ENCODE measurements around the gene IFIT2. TPM values are rescaled to one million over a fixed set of nuclear protein-coding genes. Genes with fewer than 3 reads are reported as not detected.
"Not testable (repeated sequence)": the region's sequence is repeated elsewhere in the genome, so short reads cannot be mapped to it uniquely, and the experiment has no call there.

Gene IFIT2
- 10 to 100 TPM; 39.2 to 41.6 TPM for total RNA-seq

GRCh38 chr10:89301721-89302445 lies at the start of gene IFIT2:
IFIT2 (plus strand) TSS chr10:89302046; CDS start chr10:89302124, 78 bp downstream.
- ATAC-seq (peak; percentile 70), DNase-seq (peak; percentile 21)
- H3K4me1 Mint-ChIP-seq (ENCODE audit: low read depth): peaks cover 30% of the 10 kb centered on the region
- H3K9me3 Mint-ChIP-seq: peaks cover 11% of the 10 kb centered on the region
- TF ChIP-seq CTCF (IDR thresholded peaks at IDR 0.05): no peak
- CTCF ChIA-PET: interaction anchor here (0.6 to 2.0 kb wide), 8 partner anchors 31 to 127 kb away, joined by 3 to 13 read pairs (median 3); no protein-coding TSS in a partner anchor
- peaks cover 1% of the 10 kb centered on the region for H3K27me3 Mint-ChIP-seq
- H3K27ac Mint-ChIP-seq: peak within 1 kb of the TSS; percentile 89
- peak within 1 kb of the TSS; percentile 84 for H3K4me3 Mint-ChIP-seq
- peaks cover 20% of the 10 kb centered on the region for H3K36me3 Mint-ChIP-seq (ENCODE audit: low read depth)
- POLR2A ChIA-PET: interaction anchor here (0.6 to 1.5 kb wide), 5 partner anchors 26 to 1893 kb away, joined by 3 to 4 read pairs (median 3); partner anchors contain the start of gene IFIT3
- intact Hi-C loops (cut with micrococcal nuclease): no loop called here

GRCh38 chr10:89252225-89252585 lies 49.6 kb upstream of the IFIT2 start:
- peaks cover 7% of the 10 kb centered on the region for H3K27me3 Mint-ChIP-seq
- peaks cover 31% of the 10 kb centered on the region for H3K4me1 Mint-ChIP-seq (ENCODE audit: low read depth)
- TF ChIP-seq CTCF (IDR thresholded peaks at IDR 0.05): no peak
- peaks cover 23% of the 10 kb centered on the region for H3K9me3 Mint-ChIP-seq
- peak overlapping the region; percentile 25 for H3K27ac Mint-ChIP-seq
- POLR2A ChIA-PET: interaction anchor here (1.1 kb wide), 1 partner anchor 261 kb away, joined by 7 read pairs; the partner anchor contains the start of gene FAS
- no peak overlapping the region for H3K4me3 Mint-ChIP-seq
- DNase-seq (no peak), ATAC-seq (no peak)
- CTCF ChIA-PET: interaction anchor here (0.8 to 2.3 kb wide), 6 partner anchors 34 to 167 kb away, joined by 3 to 16 read pairs (median 4); partner anchors contain the start of gene IFIT1B
- peaks cover 19% of the 10 kb centered on the region for H3K36me3 Mint-ChIP-seq (ENCODE audit: low read depth)
- intact Hi-C loops (cut with micrococcal nuclease): loop anchor here (5.0 kb wide), 1 partner anchor 450 kb away; the partner anchor contains the start of gene KIF20B

DNA sequence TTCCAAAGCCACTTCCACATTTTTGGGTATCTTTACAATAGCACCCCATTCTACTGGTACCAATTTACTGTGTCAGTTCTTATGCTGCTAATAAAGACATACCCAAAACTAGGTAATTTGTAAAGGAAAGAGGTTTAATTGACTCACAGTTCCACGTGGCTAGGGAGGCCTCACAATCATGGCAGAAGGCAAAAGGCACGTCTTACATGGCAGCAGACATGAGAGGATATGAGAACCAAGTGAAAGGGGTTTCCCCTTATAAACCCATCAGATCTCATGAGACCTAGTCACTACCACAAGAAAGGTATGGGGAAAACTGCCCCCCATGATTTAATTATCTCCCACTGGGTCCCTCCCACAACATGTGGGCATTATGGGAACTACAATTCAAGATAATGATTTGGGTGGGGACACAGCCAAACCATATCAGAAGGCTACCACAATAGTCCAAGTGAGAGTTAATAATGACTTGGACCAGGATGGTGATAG lies 46.7 kb upstream of the IFIT2 start:
- CTCF ChIA-PET: interaction anchor here (1.2 to 1.9 kb wide), 2 partner anchors 114 to 226 kb away, joined by 7 read pairs; no protein-coding TSS in a partner anchor
- H3K9me3 Mint-ChIP-seq: peaks cover 23% of the 10 kb centered on the region
- peak overlapping the region; percentile 80 for H3K27ac Mint-ChIP-seq
- intact Hi-C loops (cut with micrococcal nuclease); ATAC-seq; POLR2A ChIA-PET; H3K4me3 Mint-ChIP-seq: not testable (repeated sequence)
- DNase-seq: peak; percentile 69
- peaks cover 12% of the 10 kb centered on the region for H3K27me3 Mint-ChIP-seq
- H3K36me3 Mint-ChIP-seq (ENCODE audit: low read depth): peaks cover 19% of the 10 kb centered on the region
- peaks cover 20% of the 10 kb centered on the region for H3K4me1 Mint-ChIP-seq (ENCODE audit: low read depth)

- ChIA-PET CTCF (interaction anchor here (0.7 to 1.9 kb wide), 4 partner anchors 18 to 226 kb away, joined by 3 to 7 read pairs (median 5); partner anchors contain the start of gene IFIT1), POLR2A (no interaction called here)
- peaks cover 19% of the 10 kb centered on the region for H3K36me3 Mint-ChIP-seq (ENCODE audit: low read depth)
- intact Hi-C loops (cut with micrococcal nuclease): no loop called here
- DNase-seq (no peak), ATAC-seq (no peak)
- peaks cover 17% of the 10 kb centered on the region for H3K4me1 Mint-ChIP-seq (ENCODE audit: low read depth)
- H3K27me3 Mint-ChIP-seq: peaks cover 12% of the 10 kb centered on the region
- H3K4me3 Mint-ChIP-seq: no peak overlapping the region
- no peak overlapping the region for H3K27ac Mint-ChIP-seq
- peaks cover 23% of the 10 kb centered on the region for H3K9me3 Mint-ChIP-seq
- TF ChIP-seq CTCF (IDR thresholded peaks at IDR 0.05): no peak
These were observed 46.1 kb upstream of the IFIT2 start for GRCh38 chr10:89255793-89256192.

GRCh38 chr10:89256340-89256739 lies 45.5 kb upstream of the IFIT2 start:
- ATAC-seq (no peak), DNase-seq (no peak)
- ChIA-PET POLR2A (no interaction called here), CTCF (interaction anchor here (0.7 to 1.9 kb wide), 4 partner anchors 17 to 227 kb away, joined by 3 to 7 read pairs (median 5); partner anchors contain the start of gene IFIT1)
- no peak for TF ChIP-seq CTCF (IDR thresholded peaks at IDR 0.05)
- Mint-ChIP-seq H3K27ac (no peak overlapping the region), H3K4me1 (ENCODE audit: low read depth) (peaks cover 17% of the 10 kb centered on the region), H3K9me3 (peaks cover 23% of the 10 kb centered on the region), H3K4me3 (no peak overlapping the region), H3K36me3 (ENCODE audit: low read depth) (peaks cover 19% of the 10 kb centered on the region), H3K27me3 (peaks cover 12% of the 10 kb centered on the region)
- intact Hi-C loops (cut with micrococcal nuclease): no loop called here

Measured in activated CD8-positive, alpha-beta T cell treated with anti-CD3 and anti-CD28 coated beads for 36 hours (primary cell).